IMR-90 (cell line): ENCODE measurements around the gene AKAP6. TPM values are rescaled to one million over a fixed set of nuclear protein-coding genes. Genes with fewer than 3 reads are reported as not detected.

Experiments used
- ATAC-seq: fragments of 200-7000 bp; cut with Tn5 transposase; 2 replicates; pipeline ENCODE4 v1.9.1; 2020; ENCODE audit warnings: low read depth, mild to moderate bottlenecking, moderate library complexity
- BruUV-seq: library from RNA; stranded (reverse); fragments of 400-500 nt; replicated peaks from 2 replicates; lab custom pipeline; 2021; lab: Mats Ljungman, UMichigan
- CTCF ChIA-PET: fragments of 300-600 bp; formaldehyde crosslinking; extraction: SDS; loops from one replicate; lab custom pipeline; 2021; ENCODE audit warnings: antibody characterized with exemption; lab: Yijun Ruan, JAX
- POLR2A ChIA-PET: fragments of 300-600 bp; sonication (Branson Sonifier 250); formaldehyde crosslinking; loops from one replicate; lab custom pipeline; 2022; ENCODE audit warnings: antibody characterized with exemption; ENCODE audit not compliant: unreplicated experiment; lab: Charles Lee
- DNase-seq: peaks from one replicate; pipeline ENCODE4 v3.0.0; 2013
- H2AFZ ChIP-seq: replicated peaks from 2 replicates; pipeline ENCODE3; 2013; ENCODE audit warnings: low read length, mild to moderate bottlenecking; ENCODE audit not compliant: poor library complexity
- H2AK5ac ChIP-seq: 2 replicates; pipeline ENCODE4 v1.6.1; 2013; ENCODE audit warnings: low read depth, low read length, inconsistent platforms
- H2AK9ac ChIP-seq: replicated peaks from 2 replicates; pipeline ENCODE3; 2013; ENCODE audit warnings: mild to moderate bottlenecking, low read depth, low read length, moderate library complexity; ENCODE audit not compliant: poor library complexity
- H2BK120ac ChIP-seq: 2 replicates; pipeline ENCODE4 v1.6.1; 2013; ENCODE audit warnings: low read depth, low read length, inconsistent platforms
- H2BK15ac ChIP-seq: 3 replicates; pipeline ENCODE4 v1.6.1; 2013; ENCODE audit warnings: low read depth, low read length, inconsistent platforms
- H2BK20ac ChIP-seq: 2 replicates; pipeline ENCODE4 v1.6.1; 2013; ENCODE audit warnings: low read depth, mild to moderate bottlenecking, inconsistent platforms, low read length, moderate library complexity
- H2BK5ac ChIP-seq: 2 replicates; pipeline ENCODE4 v1.6.1; 2013; ENCODE audit warnings: mild to moderate bottlenecking, low read depth, low read length, inconsistent platforms; ENCODE audit not compliant: poor library complexity, severe bottlenecking
- H3K14ac ChIP-seq: replicated peaks from 2 replicates; pipeline ENCODE4 v1.6.1; 2013; ENCODE audit warnings: low read depth, low read length, inconsistent platforms
- H3K18ac ChIP-seq: 2 replicates; pipeline ENCODE4 v1.6.1; 2013; ENCODE audit warnings: low read depth, low read length, control low read depth
- H3K23ac ChIP-seq: 2 replicates; pipeline ENCODE4 v1.6.1; 2013; ENCODE audit warnings: low read depth, low read length, inconsistent platforms
- H3K27ac ChIP-seq: 2 replicates; pipeline ENCODE4 v1.5.1; 2013; ENCODE audit warnings: mild to moderate bottlenecking, control low read depth, low read length; ENCODE audit not compliant: insufficient read depth
- H3K27me3 ChIP-seq: 2 replicates; pipeline ENCODE4 v1.6.1; 2013; ENCODE audit warnings: low read length; ENCODE audit not compliant: control insufficient read depth, insufficient read depth
- H3K36me3 ChIP-seq: 2 replicates; pipeline ENCODE4 v1.6.1; 2013; ENCODE audit warnings: low read length, mixed read lengths; ENCODE audit not compliant: control insufficient read depth, insufficient read depth
- H3K4ac ChIP-seq: 2 replicates; pipeline ENCODE4 v1.6.1; 2013; ENCODE audit warnings: low read depth, low read length, inconsistent platforms
- H3K4me1 ChIP-seq: 2 replicates; pipeline ENCODE4 v1.6.1; 2013; ENCODE audit warnings: low read length, mixed read lengths; ENCODE audit not compliant: control insufficient read depth, insufficient read depth
- H3K4me2 ChIP-seq: 2 replicates; pipeline ENCODE4 v1.6.1; 2013; ENCODE audit warnings: low read depth, mild to moderate bottlenecking, control low read depth, low read length, moderate library complexity
- H3K4me3 ChIP-seq: 2 replicates; pipeline ENCODE4 v1.5.1; 2013; ENCODE audit warnings: low read depth, mild to moderate bottlenecking, control low read depth, low read length, moderate library complexity; ENCODE audit not compliant: insufficient read depth
- H3K56ac ChIP-seq: 2 replicates; pipeline ENCODE4 v1.6.1; 2013; ENCODE audit warnings: low read length, inconsistent platforms; ENCODE audit not compliant: insufficient read depth; ENCODE audit errors: extremely low read depth
- H3K79me1 ChIP-seq, 2 experiments: 2 replicates each; pipeline ENCODE4 v1.6.1; 2013; ENCODE audit warnings: low read length in 2 of 2, inconsistent platforms in 1 of 2, low read depth in 1 of 2
- H3K9ac ChIP-seq: 2 replicates; pipeline ENCODE4 v1.6.1; 2013; ENCODE audit warnings: low read depth, low read length, control low read depth
- H3K9me1 ChIP-seq: 2 replicates; pipeline ENCODE4 v1.6.1; 2013; ENCODE audit warnings: low read length, inconsistent platforms; ENCODE audit not compliant: insufficient read depth
- H3K9me3 ChIP-seq: 2 replicates; pipeline ENCODE4 v1.6.1; 2013; ENCODE audit warnings: low read length; ENCODE audit not compliant: control insufficient read depth, insufficient read depth
- H4K20me1 ChIP-seq: 2 replicates; pipeline ENCODE4 v1.6.1; 2013; ENCODE audit warnings: low read length, inconsistent platforms; ENCODE audit not compliant: insufficient read depth
- H4K5ac ChIP-seq: 2 replicates; pipeline ENCODE4 v1.6.1; 2013; ENCODE audit warnings: mild to moderate bottlenecking, low read depth, low read length, control low read depth
- H4K8ac ChIP-seq, 2 experiments: 2 replicates each; pipeline ENCODE4 v1.6.1; 2013; ENCODE audit warnings: low read depth in 2 of 2, low read length in 2 of 2, control low read depth in 1 of 2, inconsistent platforms in 1 of 2
- H4K91ac ChIP-seq: 2 replicates; pipeline ENCODE4 v1.6.1; 2013; ENCODE audit warnings: low read depth, low read length, inconsistent platforms; ENCODE audit not compliant: insufficient read depth
- CEBPB ChIP-seq: IDR thresholded peaks from 2 replicates; pipeline ENCODE4 v1.6.1; 2012; ENCODE audit warnings: low read depth, low read length, improper control_type of control experiment
- CHD1 ChIP-seq: IDR thresholded peaks from 2 replicates; pipeline ENCODE4 v1.6.1; 2012; ENCODE audit warnings: low read depth, low read length, improper control_type of control experiment
- MAFK ChIP-seq: IDR thresholded peaks from 2 replicates; pipeline ENCODE4 v1.6.1; 2012; ENCODE audit warnings: low read depth, low read length, improper control_type of control experiment
- NFE2L2 ChIP-seq: fragments of 150-350 bp; IDR thresholded peaks from 2 replicates; pipeline ENCODE4 v1.6.1; 2016; ENCODE audit warnings: low read depth, mild to moderate bottlenecking, low read length
- RFX5 ChIP-seq: IDR thresholded peaks from 2 replicates; pipeline ENCODE4 v1.8.0; 2012; ENCODE audit warnings: low read depth, mild to moderate bottlenecking, low read length, moderate library complexity
- SMC3 ChIP-seq: fragments of 150-350 bp; IDR thresholded peaks from 2 replicates; pipeline ENCODE4 v1.6.1; 2016; ENCODE audit warnings: low read depth, mild to moderate bottlenecking, antibody characterized with exemption, low read length, moderate library complexity
- WGBS, 2 experiments: methylation state at CpG; one replicate each; pipeline versions ENCODE4 v1.1.5 to v1.1.7; 2013; ENCODE audit warnings: missing lambda C conversion rate in 2 of 2; ENCODE audit not compliant: insufficient read length in 1 of 2; ENCODE audit errors: extremely low coverage in 2 of 2; 5-methylcytosine and 5-hydroxymethylcytosine counted together
- dilution Hi-C: fragments of 300-500 bp; cut with HindIII; formaldehyde crosslinking; loops from one replicate; pipeline ENCODE4 v1.14.3; 2018; ENCODE audit warnings: low sequenced_read_pairs; ENCODE audit not compliant: unreplicated experiment
- in situ Hi-C: fragments of 300-500 bp; cut with MboI; formaldehyde crosslinking; loops from 3 replicates; pipeline ENCODE4 v1.14.3; 2019; ENCODE audit warnings: low sequenced_read_pairs, inconsistent platforms, mixed read lengths
- intact Hi-C: fragments of 100-400 bp; cut with micrococcal nuclease; formaldehyde crosslinking; loops from 2 replicates; pipeline ENCODE4 v1.10.0; 2022
- polyA plus RNA-seq, 3 experiments: library from polyadenylated mRNA; depleted of rRNA; stranded (reverse); fragments of >200 nt; gene quantifications; 2 replicates each; pipeline ENCODE4 v1.2.3, GENCODE V29; 2012; ENCODE audit warnings: low replicate concordance in 1 of 3
- total RNA-seq: library from RNA; depleted of rRNA; stranded (reverse); fragments of >200 nt; gene quantifications from 2 replicates; pipeline ENCODE4 v1.2.3, GENCODE V29; 2012

Gene AKAP6
- total and polyA plus RNA-seq, 2 of the 4 experiments (the other 2 are of a cell fraction): 0.22 to 1.6 TPM

DNA sequence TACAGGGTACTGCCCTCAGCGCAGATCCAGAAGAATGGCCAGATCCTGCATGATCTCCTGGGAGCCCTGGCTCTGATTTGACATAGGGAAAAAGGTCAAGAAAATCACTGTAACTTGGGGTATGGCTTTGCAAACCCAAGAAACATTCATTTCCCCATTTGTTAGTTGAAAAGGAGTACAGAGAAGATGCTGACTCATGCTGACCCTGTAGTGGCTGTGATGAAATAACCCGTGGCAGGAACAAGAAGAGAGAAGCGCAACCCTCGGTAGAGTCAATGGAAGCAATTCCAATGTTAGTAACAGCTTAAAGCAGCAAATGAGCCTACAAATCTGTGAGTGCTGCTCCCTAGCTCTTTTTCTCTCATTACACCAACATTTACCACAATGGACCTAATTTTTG, 328.0 kb downstream of the AKAP6 start:
- no peaks in the 10 kb centered on the region for H4K20me1 ChIP-seq
- H4K5ac ChIP-seq: no peak overlapping the region; the same call in 1 of the 2 replicates
- no peaks in the 10 kb centered on the region for H3K9me1 ChIP-seq
- no peak overlapping the region for H2AK9ac ChIP-seq
- no peaks in the 10 kb centered on the region for H3K79me1 ChIP-seq
- DNase-seq: peak; percentile 61
- H3K4me2 ChIP-seq: no peak overlapping the region
- H3K56ac ChIP-seq: no peak overlapping the region
- TF ChIP-seq MAFK (peak; percentile 26; the same call in 1 of the 2 replicates), SMC3 (no peak), CHD1 (no peak), CEBPB (peak; percentile 48; the same call in 1 of the 2 replicates), NFE2L2 (peak; percentile 87), RFX5 (no peak)
- peak overlapping the region; percentile 70 for H2BK120ac ChIP-seq
- peak overlapping the region; percentile 68; the same call in 1 of the 2 replicates for H3K14ac ChIP-seq
- 17% methylated on average over 1 of the region's 4 CpGs; no CpG with 5 or more reads in 1 of the 2 experiments for WGBS, 2 experiments
- H2AFZ ChIP-seq: peak overlapping the region; percentile 51
- ChIA-PET POLR2A (interaction anchor here (0.6 kb wide), 1 partner anchor 281 kb away, joined by 6 read pairs; the partner anchor contains the start of gene NPAS3), CTCF (no interaction called here)
- no peaks in the 10 kb centered on the region for H3K4me1 ChIP-seq
- H4K8ac ChIP-seq: peak overlapping the region in 1 of 2 experiments; percentile 68; a peak in 1 of 4 replicates
- H3K9ac ChIP-seq: no peak overlapping the region
- H3K27me3 ChIP-seq: no peaks in the 10 kb centered on the region
- no peak overlapping the region for H3K4me3 ChIP-seq
- ATAC-seq: peak; percentile 29
- no peak overlapping the region for H2BK5ac ChIP-seq
- no peak overlapping the region for H2BK15ac ChIP-seq
- intact Hi-C loops (no loop called here), in situ Hi-C loops (no loop called here), dilution Hi-C loops (no loop called here)
- no peak overlapping the region; the same call in 1 of the 2 replicates for H3K23ac ChIP-seq
- no TSS peak for BruUV-seq
- no peaks in the 10 kb centered on the region for H3K9me3 ChIP-seq
- peak overlapping the region; percentile 41; the same call in 1 of the 2 replicates for H4K91ac ChIP-seq
- no peak overlapping the region for H2AK5ac ChIP-seq
- H3K36me3 ChIP-seq: no peaks in the 10 kb centered on the region
- H2BK20ac ChIP-seq: no peak overlapping the region; the same call in 1 of the 2 replicates
- H3K27ac ChIP-seq: no peak overlapping the region
- H3K4ac ChIP-seq: 0 out of 2 replicates have a peak overlapping the region, but pooled peaks have one; percentile 15
- H3K18ac ChIP-seq: no peak overlapping the region; the same call in 1 of the 2 replicates
